HEK293 (cell line): ENCODE measurements around the gene CSTPP1.
A peak's percentile ranks its signal among the peaks of the same experiment; 100 is the strongest.

Experiments used
- CTCF ChIA-PET: fragments of 350-600 bp; formaldehyde crosslinking; extraction: SDS; loops from one replicate; lab custom pipeline; 2021; ENCODE audit warnings: antibody characterized with exemption; lab: Yijun Ruan, JAX
- POLR2A ChIA-PET: fragments of 300-600 bp; formaldehyde crosslinking; extraction: SDS; loops from one replicate; lab custom pipeline; 2020; ENCODE audit warnings: antibody characterized with exemption, inconsistent platforms; lab: Yijun Ruan, JAX
- H3K27ac ChIP-seq: fragments of 200-500 bp; sonication (Bioruptor generic); 2 replicates; pipeline ENCODE4 v1.5.1; 2014; ENCODE audit warnings: low read depth, low read length, control low read depth, inconsistent platforms; ENCODE audit errors: extremely low read depth
- H3K36me3 ChIP-seq, 2 experiments: fragments of 200-500 bp in 1 of 2; sonication (Bioruptor generic) in 1 of 2; 1 replicate in 1 of 2; 2 replicates in 1 of 2; pipeline ENCODE4 v1.5.1; 2014 to 2017; ENCODE audit warnings: inconsistent platforms in 2 of 2, low read length in 2 of 2; ENCODE audit not compliant: control insufficient read depth in 2 of 2, insufficient read depth in 1 of 2
- H3K4me1 ChIP-seq: fragments of 200-500 bp; sonication (Bioruptor generic); 2 replicates; pipeline ENCODE4 v1.5.1; 2014; ENCODE audit warnings: mild to moderate bottlenecking, low read length, inconsistent platforms; ENCODE audit not compliant: control insufficient read depth, insufficient read depth
- H3K4me3 ChIP-seq: 2 replicates; pipeline ENCODE4 v1.5.1; 2011; ENCODE audit warnings: low read depth, mild to moderate bottlenecking, control low read depth, low read length, moderate library complexity
- H3K9me3 ChIP-seq: fragments of 200-500 bp; sonication (Bioruptor generic); 2 replicates; pipeline ENCODE4 v1.5.1; 2014; ENCODE audit warnings: low read depth, low read length, inconsistent platforms; ENCODE audit not compliant: control insufficient read depth, insufficient read depth
- BCL11B ChIP-seq: fragments of 450-650 bp; formaldehyde crosslinking; IDR thresholded peaks from 2 replicates; pipeline ENCODE4 v1.5.1; 2016; ENCODE audit warnings: low read depth, missing biosample characterization, missing genetic modification characterization
- FEZF1 ChIP-seq: fragments of 450-650 bp; formaldehyde crosslinking; IDR thresholded peaks from 2 replicates; pipeline ENCODE4 v1.5.1; 2016; ENCODE audit warnings: missing biosample characterization, missing genetic modification characterization
- GLIS2 ChIP-seq: fragments of 450-650 bp; formaldehyde crosslinking; IDR thresholded peaks from 2 replicates; pipeline ENCODE4 v1.5.1; 2016; ENCODE audit warnings: missing biosample characterization, missing genetic modification characterization
- PRDM1 ChIP-seq: fragments of 450-650 bp; formaldehyde crosslinking; IDR thresholded peaks from 2 replicates; pipeline ENCODE4; 2016; ENCODE audit warnings: missing biosample characterization, missing genetic modification characterization
- PRDM6 ChIP-seq: fragments of 450-650 bp; formaldehyde crosslinking; IDR thresholded peaks from 2 replicates; pipeline ENCODE4 v1.5.1; 2017; ENCODE audit warnings: missing biosample characterization, missing genetic modification characterization
- RBAK ChIP-seq: fragments of 450-650 bp; formaldehyde crosslinking; IDR thresholded peaks from 2 replicates; pipeline ENCODE4 v1.5.1; 2016; ENCODE audit warnings: missing biosample characterization, missing genetic modification characterization
- SCRT1 ChIP-seq: fragments of 450-650 bp; formaldehyde crosslinking; IDR thresholded peaks from 2 replicates; pipeline ENCODE4 v1.5.1; 2016; ENCODE audit warnings: missing biosample characterization, missing genetic modification characterization, borderline replicate concordance
- SP2 ChIP-seq: fragments of 450-650 bp; formaldehyde crosslinking; IDR thresholded peaks from 2 replicates; pipeline ENCODE4 v1.5.1; 2016; ENCODE audit warnings: missing biosample characterization, missing genetic modification characterization
- YY1 ChIP-seq: fragments of 450-650 bp; formaldehyde crosslinking; IDR thresholded peaks from 2 replicates; pipeline ENCODE4 v1.5.1; 2018; ENCODE audit warnings: missing biosample characterization, missing genetic modification characterization
- ZFP3 ChIP-seq: fragments of 450-650 bp; formaldehyde crosslinking; IDR thresholded peaks from 2 replicates; pipeline ENCODE4 v1.5.1; 2016; ENCODE audit warnings: low read depth, missing biosample characterization, missing genetic modification characterization
- ZNF133 ChIP-seq: fragments of 450-650 bp; formaldehyde crosslinking; IDR thresholded peaks from 2 replicates; pipeline ENCODE4 v1.5.1; 2016; ENCODE audit warnings: missing biosample characterization, missing genetic modification characterization
- ZNF24 ChIP-seq: fragments of 450-650 bp; formaldehyde crosslinking; IDR thresholded peaks from 2 replicates; pipeline ENCODE4 v1.5.1; 2016; ENCODE audit warnings: missing biosample characterization, missing genetic modification characterization
- ZNF248 ChIP-seq: fragments of 450-650 bp; formaldehyde crosslinking; IDR thresholded peaks from 2 replicates; pipeline ENCODE4 v1.5.1; 2017; ENCODE audit warnings: missing biosample characterization, missing genetic modification characterization
- ZNF280D ChIP-seq: fragments of 450-650 bp; formaldehyde crosslinking; IDR thresholded peaks from 2 replicates; pipeline ENCODE4 v1.5.1; 2016; ENCODE audit warnings: missing biosample characterization, missing genetic modification characterization
- ZNF391 ChIP-seq: fragments of 450-650 bp; formaldehyde crosslinking; IDR thresholded peaks from 2 replicates; pipeline ENCODE4 v1.5.1; 2016; ENCODE audit warnings: low read depth, missing biosample characterization, missing genetic modification characterization, borderline replicate concordance
- ZNF580 ChIP-seq: fragments of 450-650 bp; formaldehyde crosslinking; IDR thresholded peaks from 2 replicates; pipeline ENCODE4 v1.5.1; 2016; ENCODE audit warnings: missing biosample characterization, missing genetic modification characterization
- ZNF623 ChIP-seq: fragments of 450-650 bp; formaldehyde crosslinking; IDR thresholded peaks from 2 replicates; pipeline ENCODE4 v1.5.1; 2016; ENCODE audit warnings: missing biosample characterization, missing genetic modification characterization
- ZNF624 ChIP-seq: fragments of 450-650 bp; formaldehyde crosslinking; IDR thresholded peaks from 2 replicates; pipeline ENCODE4 v1.5.1; 2017; ENCODE audit warnings: missing biosample characterization, missing genetic modification characterization
- ZNF654 ChIP-seq: fragments of 450-650 bp; formaldehyde crosslinking; IDR thresholded peaks from 2 replicates; pipeline ENCODE4 v1.5.1; 2016; ENCODE audit warnings: low read depth, missing biosample characterization, missing genetic modification characterization

The CSTPP1 gene

GRCh38 chr11:46984548-46984947, 48.0 kb downstream of the CSTPP1 start:
- H3K4me3 ChIP-seq, result no peak overlapping the region
- H3K27ac ChIP-seq, result no peak overlapping the region
- ChIA-PET POLR2A (interaction anchor here (0.7 to 0.9 kb wide), 2 partner anchors 20 to 33 kb away, joined by 5 to 6 read pairs; no protein-coding TSS in a partner anchor), CTCF (no interaction called here)
- peaks cover 3 to 12% of the 10 kb centered on the region in 2 experiments; a peak in 2 of 3 replicates for H3K36me3 ChIP-seq
- no peaks in the 10 kb centered on the region for H3K9me3 ChIP-seq
- peaks cover 7% of the 10 kb centered on the region; the same call in 1 of the 2 replicates for H3K4me1 ChIP-seq
- TF ChIP-seq PRDM6 (tag by site-specific recombination) (0 out of 2 replicates have a peak, but pooled peaks have one; percentile 9), ZNF580 (tag by site-specific recombination) (no peak)

- Histone ChIP-seq H3K27ac (no peak overlapping the region), H3K4me1 (peaks cover 7% of the 10 kb centered on the region; the same call in 1 of the 2 replicates), H3K9me3 (no peaks in the 10 kb centered on the region), H3K4me3 (no peak overlapping the region)
- TF ChIP-seq ZNF654 (tag by site-specific recombination) (no peak), ZFP3 (no peak), GLIS2 (no peak), ZNF248 (tag by site-specific recombination) (no peak), ZNF24 (tag by site-specific recombination) (no peak), BCL11B (no peak), YY1 (tag by site-specific recombination) (no peak), RBAK (tag by site-specific recombination) (no peak), ZNF133 (no peak)
- TF ChIP-seq, all 188 proteins: peak for 0
- CTCF ChIA-PET, result no interaction called here
- H3K36me3 ChIP-seq, result peaks cover 3 to 15% of the 10 kb centered on the region in 2 experiments; a peak in 2 of 3 replicates
- POLR2A ChIA-PET, result interaction anchor here (0.7 to 0.9 kb wide), 2 partner anchors 19 to 34 kb away, joined by 5 to 6 read pairs; no protein-coding TSS in a partner anchor
These were observed 48.4 kb downstream of the CSTPP1 start for GRCh38 chr11:46984987-46985386.

GRCh38 chr11:46987183-46987582, 50.6 kb downstream of the CSTPP1 start:
- ChIA-PET CTCF (interaction anchor here (1.0 kb wide), 1 partner anchor 174 kb away, joined by 3 read pairs; no protein-coding TSS in a partner anchor), POLR2A (no interaction called here)
- Histone ChIP-seq H3K36me3 (peaks cover 3 to 15% of the 10 kb centered on the region in 2 experiments; a peak in 2 of 3 replicates), H3K9me3 (no peaks in the 10 kb centered on the region), H3K4me3 (no peak overlapping the region), H3K27ac (no peak overlapping the region), H3K4me1 (peaks cover 7% of the 10 kb centered on the region; the same call in 1 of the 2 replicates)
- no peak for TF ChIP-seq SCRT1 (tag by site-specific recombination)
- TF ChIP-seq SP2 (tag by site-specific recombination), result no peak
- TF ChIP-seq PRDM1 (tag by site-specific recombination), result peak; percentile 26; the same call in 1 of the 2 replicates
- TF ChIP-seq ZNF391 (tag by site-specific recombination), result no peak
- no peak for TF ChIP-seq FEZF1 (tag by site-specific recombination)
- TF ChIP-seq ZNF280D (tag by site-specific recombination), result no peak
- TF ChIP-seq ZNF624 (tag by site-specific recombination), result no peak
- TF ChIP-seq ZNF623 (tag by site-specific recombination), result no peak
